BLaER1 treated with 17β-estradiol and CSF1 and Interleukin-3, amounts not matched to agents 10 nM and 100 nM (cell line): ENCODE measurements around the gene ZNF282.

ENCODE experiments used
- H3K27ac ChIP-seq, 11 experiments: shearing (Covaris generic); formaldehyde crosslinking; 2 replicates each; pipeline ENCODE4 v1.8.1; 2022
- H3K27me3 ChIP-seq, 11 experiments: shearing (Covaris generic); formaldehyde crosslinking; 2 replicates each; pipeline ENCODE4 v1.8.1; 2022
- H3K36me3 ChIP-seq, 11 experiments: shearing (Covaris generic); formaldehyde crosslinking; 2 replicates each; pipeline ENCODE4 v1.8.1; 2022
- H3K4me1 ChIP-seq, 10 experiments: shearing (Covaris generic); formaldehyde crosslinking; 2 replicates each; pipeline ENCODE4 v1.8.1; 2022
- H3K4me2 ChIP-seq, 11 experiments: shearing (Covaris generic); formaldehyde crosslinking; 2 replicates each; pipeline ENCODE4 v1.8.1; 2022
- H3K4me3 ChIP-seq, 10 experiments: shearing (Covaris generic); formaldehyde crosslinking; 2 replicates each; pipeline ENCODE4 v1.8.1; 2022
- H3K9ac ChIP-seq, 11 experiments: shearing (Covaris generic); formaldehyde crosslinking; 2 replicates each; pipeline ENCODE4 v1.8.1; 2022
- H3K9me3 ChIP-seq, 11 experiments: shearing (Covaris generic); formaldehyde crosslinking; replicated peaks in 1 of 11; 2 replicates each; pipeline ENCODE4 v1.8.1; 2022
- H4K20me1 ChIP-seq, 11 experiments: shearing (Covaris generic); formaldehyde crosslinking; 2 replicates each; pipeline ENCODE4 v1.8.1; 2022
- Cebpa-rat ChIP-seq, 11 experiments: shearing (Covaris generic); IDR thresholded peaks; 2 replicates each; pipeline ENCODE4 v1.8.1; 2022

The ZNF282 gene

GRCh38 chr7:149214020-149214720, 18.8 kb downstream of the ZNF282 start:
- Histone ChIP-seq H3K4me2 (no peak overlapping the region), H4K20me1 (peaks cover 0 to 80% (median 26%) of the 10 kb centered on the region in 11 experiments; a peak in 14 of 22 replicates), H3K9ac (no peak overlapping the region), H3K36me3 (peaks cover 100% of the 10 kb centered on the region in 11 experiments), H3K27ac (no peak overlapping the region), H3K4me3 (no peak overlapping the region), H3K27me3 (no peaks in the 10 kb centered on the region), H3K9me3 (no peaks in the 10 kb centered on the region), H3K4me1 (no peaks in the 10 kb centered on the region)
- no peak for TF ChIP-seq Cebpa-rat (IDR thresholded peaks at IDR 0.05)

GRCh38 chr7:149216402-149216801, 21.1 kb downstream of the ZNF282 start:
- H3K27me3 ChIP-seq = no peaks in the 10 kb centered on the region
- no peaks in the 10 kb centered on the region for H3K9me3 ChIP-seq
- H3K27ac ChIP-seq = no peak overlapping the region
- H3K9ac ChIP-seq = no peak overlapping the region
- no peak for TF ChIP-seq Cebpa-rat (IDR thresholded peaks at IDR 0.05)
- H4K20me1 ChIP-seq = peaks cover 0 to 79% (median 19%) of the 10 kb centered on the region in 11 experiments; a peak in 11 of 22 replicates
- H3K4me1 ChIP-seq = peaks cover 0 to 8% (median 0%) of the 10 kb centered on the region in 10 experiments; a peak in 1 of 20 replicates
- H3K36me3 ChIP-seq = peaks cover 94 to 100% (median 100%) of the 10 kb centered on the region in 11 experiments
- H3K4me3 ChIP-seq = no peak overlapping the region
- H3K4me2 ChIP-seq = no peak overlapping the region

- no peak overlapping the region for H3K4me2 ChIP-seq
- peaks cover 0 to 77% (median 21%) of the 10 kb centered on the region in 11 experiments; a peak in 11 of 22 replicates for H4K20me1 ChIP-seq
- H3K9ac ChIP-seq = no peak overlapping the region
- peaks cover 86 to 99% (median 97%) of the 10 kb centered on the region in 11 experiments for H3K36me3 ChIP-seq
- no peak overlapping the region for H3K27ac ChIP-seq
- no peak for TF ChIP-seq Cebpa-rat (IDR thresholded peaks at IDR 0.05)
- H3K4me3 ChIP-seq = no peak overlapping the region
- peaks cover 0 to 8% (median 0%) of the 10 kb centered on the region in 10 experiments; a peak in 1 of 20 replicates for H3K4me1 ChIP-seq
- no peaks in the 10 kb centered on the region for H3K9me3 ChIP-seq
- no peaks in the 10 kb centered on the region for H3K27me3 ChIP-seq
Observed at GRCh38 chr7:149217570-149217969, 22.2 kb downstream of the ZNF282 start.

GRCh38 chr7:149218469-149219420, 23.4 kb downstream of the ZNF282 start:
- no peak overlapping the region for H3K4me2 ChIP-seq
- H3K9me3 ChIP-seq = no peaks in the 10 kb centered on the region
- no peaks in the 10 kb centered on the region for H3K27me3 ChIP-seq
- no peak overlapping the region for H3K4me3 ChIP-seq
- H3K4me1 ChIP-seq = peaks cover 0 to 8% (median 0%) of the 10 kb centered on the region in 10 experiments; a peak in 1 of 20 replicates
- no peak overlapping the region for H3K9ac ChIP-seq
- H4K20me1 ChIP-seq = peaks cover 0 to 75% (median 23%) of the 10 kb centered on the region in 11 experiments; a peak in 11 of 22 replicates
- peaks cover 84 to 98% (median 96%) of the 10 kb centered on the region in 11 experiments for H3K36me3 ChIP-seq
- no peak for TF ChIP-seq Cebpa-rat (IDR thresholded peaks at IDR 0.05)
- no peak overlapping the region for H3K27ac ChIP-seq

- Histone ChIP-seq H3K9ac (no peak overlapping the region), H3K36me3 (peaks cover 81 to 96% (median 93%) of the 10 kb centered on the region in 11 experiments), H3K27ac (no peak overlapping the region), H3K4me1 (peaks cover 0 to 8% (median 0%) of the 10 kb centered on the region in 10 experiments; a peak in 1 of 20 replicates), H4K20me1 (peaks cover 0 to 81% (median 30%) of the 10 kb centered on the region in 11 experiments; a peak in 13 of 22 replicates), H3K4me3 (no peak overlapping the region), H3K9me3 (no peaks in the 10 kb centered on the region), H3K4me2 (no peak overlapping the region), H3K27me3 (no peaks in the 10 kb centered on the region)
- no peak for TF ChIP-seq Cebpa-rat (IDR thresholded peaks at IDR 0.05)
Observed at GRCh38 chr7:149220534-149220933, 25.2 kb downstream of the ZNF282 start.

GRCh38 chr7:149223176-149223575, 27.8 kb downstream of the ZNF282 start:
- no peaks in the 10 kb centered on the region for H3K9me3 ChIP-seq
- H3K27ac ChIP-seq = no peak overlapping the region
- H3K4me2 ChIP-seq = no peak overlapping the region
- H4K20me1 ChIP-seq = peaks cover 0 to 59% (median 23%) of the 10 kb centered on the region in 11 experiments; a peak in 11 of 22 replicates
- TF ChIP-seq Cebpa-rat (IDR thresholded peaks at IDR 0.05) = no peak
- H3K4me3 ChIP-seq = no peak overlapping the region
- no peak overlapping the region for H3K9ac ChIP-seq
- H3K4me1 ChIP-seq = peaks cover 0 to 11% (median 1%) of the 10 kb centered on the region in 10 experiments; a peak in 8 of 20 replicates
- H3K36me3 ChIP-seq = peaks cover 59 to 87% (median 82%) of the 10 kb centered on the region in 11 experiments
- no peaks in the 10 kb centered on the region for H3K27me3 ChIP-seq

- Histone ChIP-seq H3K4me3 (no peak overlapping the region), H3K4me2 (no peak overlapping the region), H3K27me3 (no peaks in the 10 kb centered on the region), H3K9me3 (no peaks in the 10 kb centered on the region), H3K27ac (no peak overlapping the region), H3K4me1 (peaks cover 0 to 16% (median 7%) of the 10 kb centered on the region in 10 experiments; a peak in 12 of 20 replicates), H3K9ac (no peak overlapping the region), H4K20me1 (peaks cover 0 to 53% (median 17%) of the 10 kb centered on the region in 11 experiments; a peak in 11 of 22 replicates), H3K36me3 (peaks cover 53 to 81% (median 77%) of the 10 kb centered on the region in 11 experiments)
- TF ChIP-seq Cebpa-rat (IDR thresholded peaks at IDR 0.05) = no peak
Observed at GRCh38 chr7:149223761-149224160, 28.4 kb downstream of the ZNF282 start.

GRCh38 chr7:149224352-149224751, 29.0 kb downstream of the ZNF282 start:
- no peaks in the 10 kb centered on the region for H3K9me3 ChIP-seq
- H3K27ac ChIP-seq = no peak overlapping the region
- peaks cover 0 to 47% (median 14%) of the 10 kb centered on the region in 11 experiments; a peak in 10 of 22 replicates for H4K20me1 ChIP-seq
- H3K4me1 ChIP-seq = peaks cover 0 to 21% (median 13%) of the 10 kb centered on the region in 10 experiments; a peak in 17 of 20 replicates
- H3K36me3 ChIP-seq = peaks cover 47 to 75% (median 71%) of the 10 kb centered on the region in 11 experiments
- H3K4me2 ChIP-seq = no peak overlapping the region
- TF ChIP-seq Cebpa-rat (IDR thresholded peaks at IDR 0.05) = no peak
- H3K27me3 ChIP-seq = no peaks in the 10 kb centered on the region
- no peak overlapping the region for H3K4me3 ChIP-seq
- no peak overlapping the region for H3K9ac ChIP-seq
